Mesenchymal stem cell (in vitro differentiated cells and primary cell): ENCODE measurements around the gene HLA-DQB2.

Experiments
- DNase-seq: peaks from one replicate; pipeline ENCODE4 v3.0.0-alpha.2; 2013
- H2AFZ ChIP-seq: one replicate; pipeline ENCODE4 v1.6.1; 2013; ENCODE audit warnings: low read depth, mild to moderate bottlenecking, control low read depth, inconsistent platforms, low read length, moderate library complexity
- H2AK5ac ChIP-seq: 2 replicates; pipeline ENCODE4 v1.6.1; 2013; ENCODE audit warnings: low read length, moderate library complexity, mild to moderate bottlenecking, inconsistent platforms; ENCODE audit not compliant: severe bottlenecking
- H2BK120ac ChIP-seq: one replicate; pipeline ENCODE4 v1.6.1; 2013; ENCODE audit warnings: low read depth, mild to moderate bottlenecking, inconsistent platforms, low read length, moderate library complexity
- H2BK12ac ChIP-seq, 2 experiments: one replicate each; pipeline ENCODE4 v1.6.1; 2013; ENCODE audit warnings: inconsistent platforms in 2 of 2, low read length in 2 of 2, mild to moderate bottlenecking in 2 of 2, moderate library complexity in 2 of 2, control low read depth in 1 of 2
- H2BK15ac ChIP-seq: one replicate; pipeline ENCODE4 v1.6.1; 2013; ENCODE audit warnings: mild to moderate bottlenecking, low read depth, inconsistent platforms; ENCODE audit not compliant: poor library complexity, severe bottlenecking
- H2BK5ac ChIP-seq: 2 replicates; pipeline ENCODE4 v1.6.1; 2013; ENCODE audit warnings: low read depth, mild to moderate bottlenecking, low read length, control low read depth, inconsistent platforms; ENCODE audit not compliant: poor library complexity, severe bottlenecking
- H3K14ac ChIP-seq, 2 experiments: one replicate each; pipeline ENCODE4 v1.6.1; 2013; ENCODE audit warnings: inconsistent platforms in 2 of 2, low read length in 2 of 2, control low read depth in 1 of 2, mild to moderate bottlenecking in 1 of 2, moderate library complexity in 1 of 2
- H3K18ac ChIP-seq, 2 experiments: one replicate each; pipeline ENCODE4 v1.6.1; 2013; ENCODE audit warnings: inconsistent platforms in 2 of 2, low read length in 2 of 2, control low read depth in 1 of 2, low read depth in 1 of 2, mild to moderate bottlenecking in 1 of 2
- H3K23ac ChIP-seq, 2 experiments: one replicate each; pipeline ENCODE4 v1.6.1; 2013; ENCODE audit warnings: inconsistent platforms in 2 of 2, low read length in 2 of 2, mild to moderate bottlenecking in 2 of 2, moderate library complexity in 2 of 2, control low read depth in 1 of 2
- H3K27ac ChIP-seq: 2 replicates; pipeline ENCODE4 v1.5.1; 2013; ENCODE audit warnings: mild to moderate bottlenecking, moderate library complexity, low read length, control low read depth, inconsistent platforms; ENCODE audit not compliant: poor library complexity, severe bottlenecking
- H3K27me3 ChIP-seq, 2 experiments: 2 replicates each; pipeline versions ENCODE4 v1.6.1 to v1.7.0; 2013; ENCODE audit warnings: low read length in 2 of 2, mild to moderate bottlenecking in 2 of 2, moderate library complexity in 2 of 2, control low read depth in 1 of 2, inconsistent platforms in 1 of 2; ENCODE audit not compliant: control insufficient read depth in 1 of 2, insufficient read depth in 1 of 2
- H3K36me3 ChIP-seq, 2 experiments: 2 replicates each; pipeline versions ENCODE4 v1.6.1 to v1.7.0; 2013; ENCODE audit warnings: low read length in 2 of 2, control low read depth in 1 of 2, inconsistent platforms in 1 of 2, low read depth in 1 of 2, mild to moderate bottlenecking in 1 of 2; ENCODE audit not compliant: insufficient read depth in 2 of 2, control insufficient read depth in 1 of 2
- H3K4ac ChIP-seq, 2 experiments: one replicate each; pipeline ENCODE4 v1.6.1; 2013; ENCODE audit warnings: inconsistent platforms in 2 of 2, low read length in 2 of 2, mild to moderate bottlenecking in 2 of 2, moderate library complexity in 2 of 2, control low read depth in 1 of 2, low read depth in 1 of 2
- H3K4me1 ChIP-seq: 2 replicates; pipeline ENCODE4 v1.6.1; 2013; ENCODE audit warnings: low read depth, low read length, control low read depth; ENCODE audit not compliant: control insufficient read depth, insufficient read depth
- H3K4me2 ChIP-seq: 2 replicates; pipeline ENCODE4 v1.6.1; 2013; ENCODE audit warnings: low read length, mild to moderate bottlenecking, inconsistent platforms; ENCODE audit not compliant: poor library complexity, severe bottlenecking
- H3K4me3 ChIP-seq, 2 experiments: 2 replicates each; pipeline versions ENCODE4 v1.5.1 to v1.7.0; 2013; ENCODE audit warnings: low read length in 2 of 2, mild to moderate bottlenecking in 2 of 2, control low read depth in 1 of 2, low read depth in 1 of 2; ENCODE audit not compliant: insufficient read depth in 1 of 2
- H3K79me1 ChIP-seq: replicated peaks from 2 replicates; pipeline ENCODE4 v1.6.1; 2013; ENCODE audit warnings: mild to moderate bottlenecking, control low read depth, low read length, inconsistent platforms; ENCODE audit not compliant: poor library complexity, severe bottlenecking
- H3K9ac ChIP-seq: 2 replicates; pipeline ENCODE4 v1.7.0; 2013; ENCODE audit warnings: mild to moderate bottlenecking, low read length, moderate library complexity
- H3K9me3 ChIP-seq: 2 replicates; pipeline ENCODE4 v1.7.0; 2013; ENCODE audit warnings: mild to moderate bottlenecking, low read length; ENCODE audit not compliant: control insufficient read depth
- H4K8ac ChIP-seq: one replicate; pipeline ENCODE4 v1.6.1; 2013; ENCODE audit warnings: inconsistent platforms, mild to moderate bottlenecking, low read length, moderate library complexity
- H4K91ac ChIP-seq: one replicate; pipeline ENCODE4 v1.6.1; 2013; ENCODE audit warnings: mild to moderate bottlenecking, low read length, inconsistent platforms
- WGBS: methylation state at CpG from one replicate; pipeline ENCODE4 v1.1.7; 2013; ENCODE audit warnings: mixed read lengths; 5-methylcytosine and 5-hydroxymethylcytosine counted together

The HLA-DQB2 gene

DNA sequence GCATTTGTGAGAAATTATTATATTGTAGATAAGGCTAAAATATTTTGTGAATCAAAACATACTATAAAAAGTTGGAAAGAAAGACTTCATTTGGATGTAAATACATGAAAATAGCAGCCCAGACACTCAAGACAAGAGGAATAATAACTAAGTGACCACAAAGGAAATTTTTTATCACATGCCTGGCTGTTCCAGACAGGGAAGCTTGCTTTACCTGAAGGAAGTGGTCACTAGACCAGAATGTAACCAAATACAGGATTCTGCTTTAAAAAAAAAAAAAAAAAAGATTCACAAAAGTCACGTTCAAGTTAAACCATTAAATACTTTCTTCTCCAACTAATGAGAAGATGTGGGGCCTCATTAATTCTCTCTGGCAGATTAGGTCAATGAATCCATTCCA lies 9.3 kb upstream of the HLA-DQB2 start:
- Histone ChIP-seq H3K27ac (no peak overlapping the region), H2AFZ (no peak overlapping the region), H2BK5ac (no peak overlapping the region), H3K9ac (no peak overlapping the region), H3K4me2 (no peak overlapping the region), H3K4me3 (no peak overlapping the region), H3K9me3 (no peaks in the 10 kb centered on the region), H3K18ac (no peak overlapping the region), H3K14ac (no peak overlapping the region), H3K4ac (no peak overlapping the region), H3K4me1 (no peaks in the 10 kb centered on the region), H2BK15ac (no peak overlapping the region), H4K91ac (no peak overlapping the region), H2BK12ac (no peak overlapping the region), H3K23ac (no peak overlapping the region), H2BK120ac (no peak overlapping the region), H3K79me1 (no peaks in the 10 kb centered on the region), H4K8ac (no peak overlapping the region), H3K27me3 (peaks cover 11 to 77% of the 10 kb centered on the region in 2 experiments), H2AK5ac (no peak overlapping the region), H3K36me3 (no peaks in the 10 kb centered on the region)
- no peak for DNase-seq
- WGBS = no CpG with 5 or more reads among the region's 1 CpG

DNA sequence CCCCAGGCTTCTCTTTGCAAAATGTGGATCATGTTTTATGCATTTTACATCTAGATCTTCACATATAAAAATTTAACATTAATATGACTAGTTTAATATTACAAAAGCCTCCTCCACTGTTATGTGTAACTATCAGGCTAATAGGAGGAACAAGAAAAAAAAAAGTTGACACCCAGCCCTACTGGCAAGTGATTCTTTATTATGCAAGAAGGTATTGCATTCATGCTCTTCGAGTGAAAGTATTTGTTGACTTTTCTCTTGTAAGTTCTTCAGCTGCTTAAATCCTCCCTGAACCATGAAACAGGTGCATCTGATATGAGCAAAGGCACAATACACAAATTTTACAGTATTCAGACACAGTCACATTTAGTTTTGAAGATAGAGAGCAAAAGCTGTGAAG lies 716 bp upstream of the HLA-DQB2 start:
- Histone ChIP-seq H3K18ac (no peak overlapping the region), H3K4ac (no peak overlapping the region), H3K9me3 (no peaks in the 10 kb centered on the region), H4K91ac (no peak overlapping the region), H4K8ac (no peak overlapping the region), H3K4me3 (no peak overlapping the region), H2BK5ac (no peak overlapping the region), H3K23ac (no peak overlapping the region), H2BK120ac (no peak overlapping the region), H2AFZ (no peak overlapping the region), H2BK12ac (no peak overlapping the region), H3K14ac (no peak overlapping the region), H2AK5ac (no peak overlapping the region), H3K27ac (no peak overlapping the region), H3K79me1 (no peaks in the 10 kb centered on the region), H3K4me1 (no peaks in the 10 kb centered on the region), H3K4me2 (no peak overlapping the region), H3K9ac (no peak overlapping the region), H3K36me3 (no peaks in the 10 kb centered on the region), H2BK15ac (no peak overlapping the region), H3K27me3 (peaks cover 28 to 89% of the 10 kb centered on the region in 2 experiments)
- WGBS = 17% methylated on average over 1 of the region's 1 CpG
- no peak for DNase-seq

DNA sequence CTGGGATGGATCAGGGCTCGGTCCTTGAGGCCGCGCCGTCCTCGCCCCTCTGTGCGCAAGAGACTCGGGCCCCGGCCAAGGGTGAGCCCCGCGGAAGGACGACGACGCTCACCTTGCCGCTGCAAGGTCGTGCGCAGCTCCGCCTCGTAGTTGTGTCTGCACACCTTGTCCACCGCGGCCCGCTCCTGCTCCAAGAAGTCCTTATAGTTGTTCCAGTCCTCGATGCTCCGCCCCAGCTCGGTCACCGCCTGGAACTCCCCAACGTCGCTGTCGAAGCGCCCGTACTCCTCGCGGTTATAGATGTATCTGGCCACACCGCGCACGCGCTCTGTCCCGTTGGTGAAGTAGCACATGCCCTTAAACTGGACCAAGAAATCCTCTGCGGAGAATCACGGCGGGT lies 1.8 kb downstream of the HLA-DQB2 start:
- Histone ChIP-seq H3K14ac (no peak overlapping the region), H4K8ac (no peak overlapping the region), H2BK12ac (no peak overlapping the region), H3K4me1 (no peaks in the 10 kb centered on the region), H2BK120ac (no peak overlapping the region), H4K91ac (no peak overlapping the region), H3K23ac (no peak overlapping the region), H3K36me3 (no peaks in the 10 kb centered on the region), H3K18ac (no peak overlapping the region), H3K9me3 (no peaks in the 10 kb centered on the region), H3K27me3 (peaks cover 29 to 88% of the 10 kb centered on the region in 2 experiments), H3K4me3 (no peak overlapping the region), H3K27ac (no peak overlapping the region), H2BK5ac (no peak overlapping the region), H3K4me2 (no peak overlapping the region), H2AK5ac (no peak overlapping the region), H3K9ac (no peak overlapping the region), H2AFZ (no peak overlapping the region), H3K4ac (no peak overlapping the region), H3K79me1 (no peaks in the 10 kb centered on the region), H2BK15ac (no peak overlapping the region)
- no peak for DNase-seq
- WGBS = 91% methylated on average over 40 of the region's 40 CpGs

DNA sequence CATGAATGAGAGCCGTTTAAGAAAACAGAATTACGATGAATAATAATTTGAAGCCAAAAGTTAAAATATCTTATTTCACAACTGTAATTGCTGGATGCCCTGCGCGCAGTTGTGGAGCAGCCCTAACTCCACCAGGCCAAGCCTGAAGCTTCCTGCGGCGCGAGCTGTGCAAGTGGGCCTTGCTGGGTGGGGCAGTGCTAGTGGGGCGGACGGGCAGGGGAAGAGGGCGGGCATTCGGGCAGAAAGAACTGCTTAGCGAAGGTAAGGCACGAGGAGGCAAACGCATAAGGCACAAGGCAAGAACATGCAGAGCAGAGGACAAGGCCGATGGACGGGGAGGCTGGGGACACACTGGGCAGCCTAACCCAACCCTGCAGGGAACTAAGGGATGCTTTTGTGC lies 2.3 kb downstream of the HLA-DQB2 start:
- Histone ChIP-seq H2BK15ac (no peak overlapping the region), H3K4ac (no peak overlapping the region), H2BK5ac (no peak overlapping the region), H3K14ac (no peak overlapping the region), H3K4me1 (no peaks in the 10 kb centered on the region), H3K27ac (no peak overlapping the region), H2BK12ac (no peak overlapping the region), H3K9ac (no peak overlapping the region), H3K23ac (no peak overlapping the region), H3K36me3 (no peaks in the 10 kb centered on the region), H2AK5ac (no peak overlapping the region), H2BK120ac (no peak overlapping the region), H3K9me3 (no peaks in the 10 kb centered on the region), H3K4me3 (no peak overlapping the region), H3K4me2 (no peak overlapping the region), H2AFZ (no peak overlapping the region), H3K27me3 (peaks cover 31 to 88% of the 10 kb centered on the region in 2 experiments), H4K8ac (no peak overlapping the region), H3K79me1 (no peaks in the 10 kb centered on the region), H3K18ac (no peak overlapping the region), H4K91ac (no peak overlapping the region)
- DNase-seq = no peak
- WGBS = 89% methylated on average over 15 of the region's 16 CpGs
